GM23248 (cell line): ENCODE results near the gene CDK14. TPM values are rescaled to one million over a fixed set of nuclear protein-coding genes. Genes with fewer than 3 reads are reported as not detected.

Experiments
- DNase-seq: peaks from one replicate; pipeline ENCODE4 v3.0.0-alpha.2; 2015
- H2AFZ ChIP-seq: fragments of 200-600 bp; sonication (generic); 2 replicates; pipeline ENCODE4 v1.6.1; 2016; ENCODE audit warnings: antibody characterized with exemption
- H3F3A ChIP-seq: fragments of 200-600 bp; sonication (generic); 2 replicates; pipeline ENCODE4 v1.6.1; 2016; ENCODE audit warnings: mild to moderate bottlenecking, antibody characterized with exemption, mixed run types; ENCODE audit not compliant: insufficient read depth
- H3K27ac ChIP-seq: fragments of 200-600 bp; sonication (generic); 2 replicates; pipeline ENCODE4 v1.5.1; 2016; ENCODE audit warnings: mild to moderate bottlenecking
- H3K27me3 ChIP-seq: fragments of 200-600 bp; sonication (generic); replicated peaks from 2 replicates; pipeline ENCODE4 v1.6.1; 2016; ENCODE audit warnings: mild to moderate bottlenecking; ENCODE audit not compliant: insufficient read depth
- H3K36me3 ChIP-seq: fragments of 200-600 bp; sonication (generic); 2 replicates; pipeline ENCODE4 v1.6.1; 2016; ENCODE audit warnings: low read depth, mild to moderate bottlenecking
- H3K4me1 ChIP-seq: fragments of 200-600 bp; sonication (generic); 2 replicates; pipeline ENCODE4 v1.6.1; 2016; ENCODE audit warnings: mild to moderate bottlenecking; ENCODE audit not compliant: insufficient read depth
- H3K4me2 ChIP-seq: fragments of 200-600 bp; sonication (generic); one replicate; pipeline ENCODE4 v1.6.1; 2016; ENCODE audit warnings: mild to moderate bottlenecking; ENCODE audit not compliant: unreplicated experiment
- H3K4me3 ChIP-seq: fragments of 200-600 bp; sonication (generic); 2 replicates; pipeline ENCODE4 v1.5.1; 2016; ENCODE audit warnings: mild to moderate bottlenecking
- H3K79me2 ChIP-seq: fragments of 200-600 bp; sonication (generic); 2 replicates; pipeline ENCODE4 v1.6.1; 2016; ENCODE audit warnings: mild to moderate bottlenecking; ENCODE audit not compliant: insufficient read depth
- H3K9ac ChIP-seq: fragments of 200-600 bp; sonication (generic); 2 replicates; pipeline ENCODE4 v1.6.1; 2016; ENCODE audit warnings: mild to moderate bottlenecking
- H3K9me2 ChIP-seq: fragments of 200-600 bp; sonication (generic); 2 replicates; pipeline ENCODE4 v1.6.1; 2016; ENCODE audit warnings: mixed run types, mild to moderate bottlenecking, moderate library complexity; ENCODE audit not compliant: insufficient read depth
- H3K9me3 ChIP-seq: fragments of 200-600 bp; sonication (generic); one replicate; pipeline ENCODE4 v1.6.1; 2017; ENCODE audit warnings: low read depth
- H4K20me1 ChIP-seq: fragments of 200-600 bp; sonication (generic); 2 replicates; pipeline ENCODE4 v1.6.0; 2016; ENCODE audit not compliant: insufficient read depth
- EZH2 ChIP-seq: fragments of 200-600 bp; sonication (generic); IDR thresholded peaks from 2 replicates; pipeline ENCODE4 v1.6.1; 2018; ENCODE audit warnings: antibody characterized with exemption, mild to moderate bottlenecking; ENCODE audit not compliant: insufficient read depth, poor library complexity, severe bottlenecking
- EZH2phosphoT487 ChIP-seq: fragments of 200-600 bp; sonication (generic); IDR thresholded peaks from 2 replicates; pipeline ENCODE4 v1.6.1; 2018; ENCODE audit warnings: antibody characterized with exemption, moderate library complexity, mild to moderate bottlenecking, low read depth; ENCODE audit not compliant: insufficient read depth
- WGBS, 2 experiments: methylation state at CpG; one replicate each; pipeline ENCODE4 v1.1.6; 2015 to 2017; ENCODE audit warnings: low lambda C conversion rate in 2 of 2, low coverage in 1 of 2; ENCODE audit errors: missing lambda C conversion rate in 2 of 2; 5-methylcytosine and 5-hydroxymethylcytosine counted together
- in situ Hi-C: fragments of 300-500 bp; cut with MboI; formaldehyde crosslinking; loops from 2 replicates; pipeline ENCODE4 v1.15.0; 2020
- polyA plus RNA-seq: library from polyadenylated mRNA; unstranded; fragments of >200 nt; fragmentation: Nextera tagmentation; extraction: Ambion mirVana; gene quantifications from 2 replicates; pipeline ENCODE4 v1.2.1, GENCODE V29; 2016
- total RNA-seq: library from RNA; depleted of rRNA; stranded (reverse); fragments of >200 nt; shearing (Covaris generic); gene quantifications from 2 replicates; pipeline ENCODE4 v1.2.3, GENCODE V29; 2014

CDK14 gene
- total and polyA plus RNA-seq, 2 experiments from 2014 or later = 19.9 to 21.2 TPM

DNA sequence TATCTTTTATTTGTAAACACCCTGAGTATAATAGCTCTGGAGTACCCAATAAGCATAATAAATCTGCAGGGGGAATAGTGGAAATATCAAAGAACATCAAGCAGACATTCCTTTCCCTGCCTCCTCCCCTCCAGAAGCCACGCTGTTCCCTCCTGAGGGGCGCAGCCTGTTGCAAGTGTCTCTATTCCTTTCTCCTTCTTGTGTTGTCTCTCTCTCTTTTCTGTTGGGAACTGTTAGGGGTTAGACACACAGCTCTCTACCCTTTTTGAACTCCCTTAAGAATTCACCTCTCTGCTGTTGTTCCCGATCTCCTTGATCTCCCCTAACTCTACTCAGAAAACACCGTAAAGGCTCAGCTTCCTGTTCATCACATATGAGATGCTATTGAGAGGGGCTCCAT, 490.1 kb downstream of the CDK14 start:
- in situ Hi-C loops = loop anchor here (10.0 to 25.0 kb wide), 3 partner anchors 179 to 699 kb away; partner anchors contain the start of gene FZD1
- TF ChIP-seq EZH2 = no peak
- TF ChIP-seq EZH2phosphoT487 = no peak
- H3K4me1 ChIP-seq = peaks cover 22% of the 10 kb centered on the region
- no peak overlapping the region for H3K4me3 ChIP-seq
- H3K9me3 ChIP-seq = no peaks in the 10 kb centered on the region
- H3K79me2 ChIP-seq = no peaks in the 10 kb centered on the region
- no peak overlapping the region for H3K27ac ChIP-seq
- no peak overlapping the region for H2AFZ ChIP-seq
- H3K9ac ChIP-seq = no peak overlapping the region
- no peaks in the 10 kb centered on the region for H3K9me2 ChIP-seq
- no peaks in the 10 kb centered on the region for H4K20me1 ChIP-seq
- peaks cover 37% of the 10 kb centered on the region for H3F3A ChIP-seq
- no peaks in the 10 kb centered on the region for H3K36me3 ChIP-seq
- DNase-seq = no peak
- H3K27me3 ChIP-seq = no peaks in the 10 kb centered on the region
- H3K4me2 ChIP-seq = no peak overlapping the region
- 98 to 100% methylated on average over 4 of the region's 4 CpGs for WGBS, 2 experiments

DNA sequence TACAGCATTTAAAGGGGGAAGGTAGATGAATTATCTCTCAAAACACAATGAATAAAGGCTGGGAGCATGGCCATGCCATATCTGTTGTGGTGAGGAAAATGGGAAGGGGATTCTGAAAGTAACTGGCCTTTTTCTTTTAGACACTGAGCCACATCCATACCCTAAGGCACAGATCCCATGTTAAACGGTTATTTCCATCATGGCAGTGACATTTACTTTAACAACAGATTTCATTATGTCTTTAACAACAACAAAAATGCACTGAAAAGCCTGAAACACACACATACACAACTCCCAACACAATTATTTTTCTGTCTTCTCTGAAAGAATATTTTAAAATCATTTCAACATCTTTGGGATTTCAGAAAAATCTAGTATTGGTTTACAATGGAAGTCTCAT, 492.0 kb downstream of the CDK14 start:
- Histone ChIP-seq H3K9me3 (no peaks in the 10 kb centered on the region), H3K4me2 (no peak overlapping the region), H3K36me3 (no peaks in the 10 kb centered on the region), H3K9me2 (no peaks in the 10 kb centered on the region), H2AFZ (no peak overlapping the region), H3K4me3 (no peak overlapping the region), H3K9ac (no peak overlapping the region), H3F3A (peaks cover 19% of the 10 kb centered on the region; the same call in 1 of the 2 replicates), H3K27me3 (no peaks in the 10 kb centered on the region), H3K27ac (no peak overlapping the region), H3K79me2 (no peaks in the 10 kb centered on the region), H3K4me1 (peaks cover 3% of the 10 kb centered on the region), H4K20me1 (no peaks in the 10 kb centered on the region)
- 40 to 45% methylated on average over 1 of the region's 1 CpG for WGBS, 2 experiments
- no peak for TF ChIP-seq EZH2phosphoT487
- no peak for TF ChIP-seq EZH2
- no peak for DNase-seq
- in situ Hi-C loops = loop anchor here (10.0 to 25.0 kb wide), 3 partner anchors 177 to 697 kb away; partner anchors contain the start of gene FZD1

DNA sequence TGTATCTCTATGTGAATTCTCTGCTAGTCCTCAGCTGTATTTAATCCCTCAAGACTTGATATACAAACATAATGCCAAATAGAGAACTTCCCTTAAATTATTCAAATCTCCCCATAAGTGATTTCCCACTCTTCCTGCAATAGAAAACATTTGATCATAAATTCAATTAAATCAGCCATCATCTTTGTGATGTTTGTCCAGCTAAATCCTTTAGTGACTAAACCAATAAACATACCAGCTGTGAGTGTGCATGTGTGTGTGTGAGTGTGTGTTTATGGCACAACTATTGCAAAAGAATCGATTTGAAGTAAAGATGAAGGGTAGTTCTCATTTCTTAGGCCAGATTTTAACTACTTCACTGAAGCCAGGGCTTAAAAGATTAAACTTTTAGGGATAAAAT, 492.6 kb downstream of the CDK14 start:
- H3K9me3 ChIP-seq = no peaks in the 10 kb centered on the region
- H3K9ac ChIP-seq = no peak overlapping the region
- no peak for DNase-seq
- H3K27me3 ChIP-seq = no peaks in the 10 kb centered on the region
- in situ Hi-C loops = loop anchor here (10.0 to 25.0 kb wide), 3 partner anchors 176 to 696 kb away; partner anchors contain the start of gene FZD1
- no peaks in the 10 kb centered on the region; the same call in 1 of the 2 replicates for H3K4me1 ChIP-seq
- no peak overlapping the region for H3K4me3 ChIP-seq
- TF ChIP-seq EZH2 = no peak
- no peak for TF ChIP-seq EZH2phosphoT487
- no peak overlapping the region for H3K27ac ChIP-seq
- peaks cover 14% of the 10 kb centered on the region; the same call in 1 of the 2 replicates for H3F3A ChIP-seq
- 39 to 49% methylated on average over 1 of the region's 1 CpG for WGBS, 2 experiments
- no peaks in the 10 kb centered on the region for H3K79me2 ChIP-seq
- no peak overlapping the region for H2AFZ ChIP-seq
- H3K4me2 ChIP-seq = no peak overlapping the region
- no peaks in the 10 kb centered on the region for H3K9me2 ChIP-seq
- H4K20me1 ChIP-seq = no peaks in the 10 kb centered on the region
- no peaks in the 10 kb centered on the region for H3K36me3 ChIP-seq

DNA sequence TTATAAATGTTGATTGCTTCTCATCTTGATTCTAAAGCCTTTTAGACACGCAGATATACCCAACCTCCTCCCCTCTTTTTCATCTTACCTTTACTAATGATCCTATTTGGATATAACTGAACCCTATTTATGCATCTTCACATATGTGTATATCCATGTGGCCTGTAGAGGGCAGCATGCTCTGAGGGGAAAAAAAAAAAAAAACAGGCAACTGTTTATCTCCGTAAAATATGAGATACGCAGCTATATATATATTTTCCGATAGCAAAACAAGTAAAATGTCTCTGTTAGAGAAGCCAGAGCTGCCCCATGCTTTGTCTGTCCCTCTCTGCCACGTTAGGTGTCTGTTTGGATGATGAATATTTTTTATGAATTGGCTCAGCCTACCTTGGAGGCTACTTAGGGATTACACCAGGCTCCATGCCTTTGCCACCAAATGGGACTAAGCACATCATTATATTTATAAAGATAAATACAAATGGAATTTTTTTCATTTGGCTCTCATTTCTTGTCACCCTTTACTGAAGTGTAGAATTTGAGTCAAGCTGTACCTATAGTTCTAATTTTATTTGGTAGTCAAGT, 493.4 kb downstream of the CDK14 start:
- peak; percentile 71 for DNase-seq
- in situ Hi-C loops = loop anchor here (10.0 to 25.0 kb wide), 3 partner anchors 175 to 695 kb away; partner anchors contain the start of gene FZD1
- peak overlapping the region; percentile 76 for H2AFZ ChIP-seq
- H3K4me2 ChIP-seq = peak overlapping the region; percentile 89
- no peaks in the 10 kb centered on the region for H3K36me3 ChIP-seq
- no peaks in the 10 kb centered on the region for H3K27me3 ChIP-seq
- peaks cover 14% of the 10 kb centered on the region; the same call in 1 of the 2 replicates for H3F3A ChIP-seq
- H3K79me2 ChIP-seq = no peaks in the 10 kb centered on the region
- H3K9me2 ChIP-seq = no peaks in the 10 kb centered on the region
- no peaks in the 10 kb centered on the region; the same call in 1 of the 2 replicates for H3K4me1 ChIP-seq
- TF ChIP-seq EZH2phosphoT487 = no peak
- no peak for TF ChIP-seq EZH2
- H3K9me3 ChIP-seq = no peaks in the 10 kb centered on the region
- WGBS, 2 experiments = 1 to 2% methylated on average over 5 of the region's 5 CpGs
- H3K9ac ChIP-seq = peak overlapping the region; percentile 48
- H4K20me1 ChIP-seq = no peaks in the 10 kb centered on the region
- peak overlapping the region; percentile 65 for H3K4me3 ChIP-seq
- no peak overlapping the region for H3K27ac ChIP-seq

DNA sequence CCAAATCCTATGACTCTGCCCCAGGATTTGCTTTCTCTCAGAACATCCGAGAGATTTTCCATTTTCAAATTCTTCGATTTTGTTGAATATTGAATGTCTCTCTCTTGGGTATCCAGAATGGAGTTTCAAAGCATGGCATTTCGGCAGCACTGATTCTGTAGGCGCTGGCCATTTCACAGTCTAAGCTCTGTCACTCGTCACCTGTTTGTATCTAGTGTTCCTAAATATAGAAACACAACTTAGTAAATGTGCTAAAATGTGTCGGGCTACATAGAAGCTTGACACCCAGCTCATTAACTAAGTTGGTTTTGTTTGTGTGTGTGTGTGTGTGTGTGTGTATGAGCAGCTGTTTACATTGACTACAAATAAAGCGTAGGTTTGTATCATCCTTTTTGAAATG, 494.6 kb downstream of the CDK14 start:
- H2AFZ ChIP-seq = no peak overlapping the region
- DNase-seq = no peak
- no peak overlapping the region for H3K4me3 ChIP-seq
- H3K9me3 ChIP-seq = no peaks in the 10 kb centered on the region
- no peak overlapping the region for H3K27ac ChIP-seq
- no peaks in the 10 kb centered on the region for H3K27me3 ChIP-seq
- H3K4me2 ChIP-seq = no peak overlapping the region
- no peaks in the 10 kb centered on the region for H4K20me1 ChIP-seq
- in situ Hi-C loops = loop anchor here (25.0 kb wide), 1 partner anchor 547 kb away; no protein-coding TSS in a partner anchor
- H3F3A ChIP-seq = peaks cover 14% of the 10 kb centered on the region; the same call in 1 of the 2 replicates
- no peak for TF ChIP-seq EZH2
- TF ChIP-seq EZH2phosphoT487 = no peak
- WGBS, 2 experiments = 97 to 98% methylated on average over 7 of the region's 7 CpGs
- no peak overlapping the region for H3K9ac ChIP-seq
- no peaks in the 10 kb centered on the region for H3K36me3 ChIP-seq
- no peaks in the 10 kb centered on the region for H3K4me1 ChIP-seq
- no peaks in the 10 kb centered on the region for H3K79me2 ChIP-seq
- no peaks in the 10 kb centered on the region for H3K9me2 ChIP-seq
